OCI-LY3 (cell line): ENCODE measurements around the gene MCF2L2.

Source experiments
- EZH2phosphoT487 ChIP-seq: fragments of 200-600 bp; shearing (Covaris generic); IDR thresholded peaks from 2 replicates; pipeline ENCODE4 v1.6.1; 2018; ENCODE audit warnings: antibody characterized with exemption, mixed run types, low read depth
- TF ChIP-seq, protein P1 (sequence below): fragments of 200-600, 300-600 bp; sonication (generic); IDR thresholded peaks from 2 replicates; pipeline ENCODE4 v1.5.1; 2014; ENCODE audit warnings: antibody characterized with exemption, low read length, low read depth

DNA sequence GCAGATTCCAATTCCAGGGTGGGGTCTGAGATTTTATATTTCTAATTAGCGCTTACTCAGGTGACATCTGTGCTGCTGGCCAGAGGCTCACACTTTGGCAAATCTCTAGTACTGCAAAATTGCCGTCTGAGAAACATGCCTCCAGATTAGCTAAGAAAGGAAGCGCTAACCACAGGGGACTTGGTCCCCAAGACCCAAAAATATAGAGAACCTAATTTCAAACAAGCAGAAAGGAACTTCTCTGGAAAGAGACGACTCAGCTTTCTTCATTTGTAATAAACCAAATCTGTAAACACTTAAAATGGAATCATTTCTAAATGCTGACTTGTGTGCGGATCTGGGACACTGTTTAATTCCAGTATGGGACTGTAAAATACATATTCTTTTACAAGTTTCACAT is 119.7 kb downstream of the MCF2L2 start:
- TF ChIP-seq, protein P1, sequence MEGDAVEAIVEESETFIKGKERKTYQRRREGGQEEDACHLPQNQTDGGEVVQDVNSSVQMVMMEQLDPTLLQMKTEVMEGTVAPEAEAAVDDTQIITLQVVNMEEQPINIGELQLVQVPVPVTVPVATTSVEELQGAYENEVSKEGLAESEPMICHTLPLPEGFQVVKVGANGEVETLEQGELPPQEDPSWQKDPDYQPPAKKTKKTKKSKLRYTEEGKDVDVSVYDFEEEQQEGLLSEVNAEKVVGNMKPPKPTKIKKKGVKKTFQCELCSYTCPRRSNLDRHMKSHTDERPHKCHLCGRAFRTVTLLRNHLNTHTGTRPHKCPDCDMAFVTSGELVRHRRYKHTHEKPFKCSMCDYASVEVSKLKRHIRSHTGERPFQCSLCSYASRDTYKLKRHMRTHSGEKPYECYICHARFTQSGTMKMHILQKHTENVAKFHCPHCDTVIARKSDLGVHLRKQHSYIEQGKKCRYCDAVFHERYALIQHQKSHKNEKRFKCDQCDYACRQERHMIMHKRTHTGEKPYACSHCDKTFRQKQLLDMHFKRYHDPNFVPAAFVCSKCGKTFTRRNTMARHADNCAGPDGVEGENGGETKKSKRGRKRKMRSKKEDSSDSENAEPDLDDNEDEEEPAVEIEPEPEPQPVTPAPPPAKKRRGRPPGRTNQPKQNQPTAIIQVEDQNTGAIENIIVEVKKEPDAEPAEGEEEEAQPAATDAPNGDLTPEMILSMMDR = no peak
- TF ChIP-seq EZH2phosphoT487 = no peak
